Natural killer cell (primary cell): Measurements from ENCODE around the gene ATOH8. TPM values are rescaled to one million over a fixed set of nuclear protein-coding genes. Genes with fewer than 3 reads are reported as not detected.

ENCODE experiments used
- ATAC-seq, 3 donors: fragments of 150-1000 bp in 2 of 3; fragments of 200-7000 bp in 1 of 3; cut with Tn5 transposase; 1 replicate in 1 of 3; 2 replicates in 2 of 3; pipeline ENCODE4 v1.10.0; 2021; ENCODE audit warnings: mild to moderate bottlenecking in 2 of 3, moderate library complexity in 2 of 3
- DNase-seq, 2 donors: peaks; one replicate each; pipeline versions ENCODE4 v3.0.0 to v3.0.0-alpha.2; 2013 to 2021; ENCODE audit warnings: mixed read lengths in 1 of 2
- H3K27ac ChIP-seq: one replicate; pipeline ENCODE4 v1.5.1; 2013; ENCODE audit warnings: mild to moderate bottlenecking, low read length
- H3K27me3 ChIP-seq: one replicate; pipeline ENCODE4 v1.6.1; 2013; ENCODE audit warnings: low read length; ENCODE audit not compliant: control insufficient read depth, insufficient read depth
- H3K36me3 ChIP-seq: one replicate; pipeline ENCODE4 v1.6.1; 2013; ENCODE audit warnings: low read length; ENCODE audit not compliant: control insufficient read depth, insufficient read depth
- H3K4me1 ChIP-seq: one replicate; pipeline ENCODE4 v1.6.1; 2013; ENCODE audit warnings: low read length; ENCODE audit not compliant: control insufficient read depth, insufficient read depth
- H3K4me3 ChIP-seq: one replicate; pipeline ENCODE4 v1.5.1; 2013; ENCODE audit warnings: low read length
- H3K9me3 ChIP-seq: one replicate; pipeline ENCODE4 v1.6.1; 2013; ENCODE audit warnings: low read length; ENCODE audit not compliant: control insufficient read depth, insufficient read depth
- H3K27ac Mint-ChIP-seq, 2 donors: one replicate each; pipeline ENCODE4 v1.8.0; 2022; ENCODE audit warnings: mild to moderate bottlenecking in 2 of 2, mixed read lengths in 2 of 2, moderate library complexity in 1 of 2
- H3K27me3 Mint-ChIP-seq, 2 donors: one replicate each; pipeline ENCODE4 v1.8.0; 2022; ENCODE audit warnings: low read depth in 2 of 2, mixed read lengths in 2 of 2
- H3K36me3 Mint-ChIP-seq: one replicate; pipeline ENCODE4 v1.8.0; 2022; ENCODE audit warnings: mixed read lengths
- H3K4me1 Mint-ChIP-seq, 2 donors: one replicate each; pipeline ENCODE4 v1.8.0; 2022; ENCODE audit warnings: mixed read lengths in 2 of 2
- H3K4me3 Mint-ChIP-seq: one replicate; pipeline ENCODE4 v1.8.0; 2022; ENCODE audit warnings: mild to moderate bottlenecking, moderate library complexity, mixed read lengths
- H3K9me3 Mint-ChIP-seq, 2 donors: one replicate each; pipeline ENCODE4 v1.8.0; 2022; ENCODE audit warnings: mixed read lengths in 2 of 2
- CTCF ChIP-seq: fragments of 200-600 bp; IDR thresholded peaks from one replicate; pipeline ENCODE4 v1.8.0; 2022; ENCODE audit warnings: antibody characterized with exemption
- WGBS: methylation state at CpG from one replicate; pipeline ENCODE4 v1.1.7; 2013; ENCODE audit warnings: missing lambda C conversion rate; ENCODE audit not compliant: insufficient coverage; 5-methylcytosine and 5-hydroxymethylcytosine counted together
- intact Hi-C: fragments of 100-400 bp; cut with micrococcal nuclease; formaldehyde crosslinking; loops from one replicate; pipeline ENCODE4 v1.14.2; 2022
- total RNA-seq, 4 donors: library from RNA; stranded (reverse); fragments of 120-200 nt in 1 of 4; gene quantifications; one replicate each; pipeline versions ENCODE4 v1.2.3 to v1.2.4, GENCODE V29; 2013 to 2022

ATOH8 gene
- total RNA-seq, 3 donors from 2014 or later (not counting 1 experiment from before 2014, with no cell fraction given), result 0.23 TPM; not detected in 2

GRCh38 chr2:85774126-85774978 lies 20.6 kb downstream of the ATOH8 start:
- no peak for DNase-seq
- TF ChIP-seq CTCF, result no peak
- WGBS, result 84% methylated on average over 8 of the region's 9 CpGs
- peaks cover 9% of the 10 kb centered on the region for H3K27me3 ChIP-seq
- intact Hi-C loops, result no loop called here
- H3K4me1 ChIP-seq, result peaks cover 12% of the 10 kb centered on the region
- H3K4me3 Mint-ChIP-seq, result no peak overlapping the region
- H3K27ac ChIP-seq, result no peak overlapping the region
- H3K36me3 ChIP-seq, result no peaks in the 10 kb centered on the region
- H3K36me3 Mint-ChIP-seq, result no peaks in the 10 kb centered on the region
- no peaks in the 10 kb centered on the region for H3K9me3 Mint-ChIP-seq
- H3K27ac Mint-ChIP-seq, result no peak overlapping the region
- peaks cover 17% of the 10 kb centered on the region in 2 donors for H3K27me3 Mint-ChIP-seq
- no peak overlapping the region for H3K4me3 ChIP-seq
- H3K9me3 ChIP-seq, result no peaks in the 10 kb centered on the region
- peaks cover 6 to 11% of the 10 kb centered on the region in 2 donors for H3K4me1 Mint-ChIP-seq
- ATAC-seq, result no peak

- no peak overlapping the region for H3K27ac Mint-ChIP-seq
- TF ChIP-seq CTCF, result no peak
- ATAC-seq, result no peak
These were observed 21.9 kb downstream of the ATOH8 start for GRCh38 chr2:85775406-85776381.

GRCh38 chr2:85776672-85777071 lies 22.9 kb downstream of the ATOH8 start:
- Mint-ChIP-seq H3K9me3 (no peaks in the 10 kb centered on the region), H3K27me3 (peaks cover 8 to 11% of the 10 kb centered on the region in 2 donors), H3K27ac (no peak overlapping the region), H3K4me3 (no peak overlapping the region), H3K4me1 (peaks cover 3 to 8% of the 10 kb centered on the region in 2 donors), H3K36me3 (no peaks in the 10 kb centered on the region)
- Histone ChIP-seq H3K27ac (no peak overlapping the region), H3K4me3 (no peak overlapping the region), H3K9me3 (no peaks in the 10 kb centered on the region), H3K4me1 (peaks cover 8% of the 10 kb centered on the region), H3K27me3 (peaks cover 6% of the 10 kb centered on the region), H3K36me3 (no peaks in the 10 kb centered on the region)
- intact Hi-C loops, result no loop called here
- TF ChIP-seq CTCF, result no peak
- no peak for ATAC-seq
- WGBS, result 79% methylated on average over 8 of the region's 9 CpGs
- no peak for DNase-seq

More at GRCh38 chr2:85775406-85776381, 21.9 kb downstream of the ATOH8 start:
- H3K4me3 Mint-ChIP-seq, result no peak overlapping the region
- Histone ChIP-seq H3K27me3 (peaks cover 8% of the 10 kb centered on the region), H3K4me1 (peaks cover 12% of the 10 kb centered on the region), H3K36me3 (no peaks in the 10 kb centered on the region), H3K27ac (no peak overlapping the region), H3K4me3 (no peak overlapping the region), H3K9me3 (no peaks in the 10 kb centered on the region)
- no peaks in the 10 kb centered on the region for H3K9me3 Mint-ChIP-seq
- no peak for DNase-seq
- intact Hi-C loops, result no loop called here
- no peaks in the 10 kb centered on the region for H3K36me3 Mint-ChIP-seq
- H3K27me3 Mint-ChIP-seq, result peaks cover 16 to 17% of the 10 kb centered on the region in 2 donors
- WGBS, result 64% methylated on average over 12 of the region's 12 CpGs
- peaks cover 6 to 11% of the 10 kb centered on the region in 2 donors for H3K4me1 Mint-ChIP-seq
